SKM-1 (cell line): ENCODE results near the gene TIMELESS.
"Not testable (repeated sequence)": the region's sequence is repeated elsewhere in the genome, so short reads cannot be mapped to it uniquely, and the experiment has no call there.

Source experiments
- DNase-seq: peaks from one replicate; lab custom pipeline; 2025; ENCODE audit not compliant: unreplicated experiment; lab: John Stamatoyannopoulos, UW

TIMELESS gene

GRCh38 chr12:56468216-56469006 lies 19.2 kb upstream of the TIMELESS start, which contains the start of gene SPRYD4:
SPRYD4 (plus strand) TSS chr12:56468578; CDS start chr12:56468592, 14 bp downstream.
- DNase-seq: peak; percentile 53

DNA sequence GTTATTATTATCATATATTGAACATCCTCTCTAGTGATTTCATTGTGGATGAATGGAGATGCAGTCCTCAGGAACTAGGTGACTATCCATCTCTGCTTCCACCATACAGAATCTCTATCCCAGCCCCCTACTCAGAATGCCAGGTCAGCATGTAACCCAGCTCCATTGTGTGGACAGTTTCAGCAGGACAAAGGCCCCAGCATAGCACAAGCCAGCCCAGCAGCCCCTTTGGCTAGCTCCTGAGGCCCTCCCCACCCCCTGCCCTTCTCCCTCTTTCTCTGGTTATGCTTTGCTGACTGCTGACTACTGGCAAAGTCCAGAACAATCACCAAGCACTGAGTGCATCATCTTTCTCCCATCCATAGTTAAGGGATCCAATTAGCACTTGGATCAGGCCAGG lies 13.3 kb upstream of the TIMELESS start:
- DNase-seq: no peak

- DNase-seq: no peak
Measured at GRCh38 chr12:56461235-56462159, 12.3 kb upstream of the TIMELESS start.

GRCh38 chr12:56457817-56458216 lies 8.6 kb upstream of the TIMELESS start:
- DNase-seq: no peak

GRCh38 chr12:56454557-56454956 lies 5.3 kb upstream of the TIMELESS start, which contains the start of gene MIP:
MIP (minus strand) TSS chr12:56454657; CDS start chr12:56454613, 44 bp downstream.
- no peak for DNase-seq

DNA sequence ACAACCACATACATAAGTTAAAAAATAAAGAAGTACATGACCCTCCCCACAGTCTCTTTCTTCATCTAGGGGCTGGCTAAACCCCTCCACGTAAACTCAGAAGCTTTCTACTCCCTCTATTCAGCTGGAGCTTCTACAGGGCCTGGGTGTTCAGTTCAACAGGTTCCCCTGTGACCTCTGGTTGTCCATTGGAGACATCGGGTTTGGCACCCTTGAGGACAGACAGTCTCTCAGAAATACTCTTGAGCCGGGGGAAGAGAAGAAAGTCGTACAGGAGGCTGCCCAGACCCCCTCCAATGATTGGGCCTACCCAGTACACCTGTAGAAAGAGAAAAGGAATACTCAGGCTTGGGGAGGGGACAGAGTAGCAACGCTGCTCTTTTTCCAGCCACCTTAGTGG lies 1.9 kb upstream of the TIMELESS start:
- DNase-seq: no peak

- DNase-seq: no peak
Measured at GRCh38 chr12:56450241-56450640, 1.0 kb upstream of the TIMELESS start.

GRCh38 chr12:56449622-56449984 lies 377 bp upstream of the TIMELESS start:
- DNase-seq: no peak

DNA sequence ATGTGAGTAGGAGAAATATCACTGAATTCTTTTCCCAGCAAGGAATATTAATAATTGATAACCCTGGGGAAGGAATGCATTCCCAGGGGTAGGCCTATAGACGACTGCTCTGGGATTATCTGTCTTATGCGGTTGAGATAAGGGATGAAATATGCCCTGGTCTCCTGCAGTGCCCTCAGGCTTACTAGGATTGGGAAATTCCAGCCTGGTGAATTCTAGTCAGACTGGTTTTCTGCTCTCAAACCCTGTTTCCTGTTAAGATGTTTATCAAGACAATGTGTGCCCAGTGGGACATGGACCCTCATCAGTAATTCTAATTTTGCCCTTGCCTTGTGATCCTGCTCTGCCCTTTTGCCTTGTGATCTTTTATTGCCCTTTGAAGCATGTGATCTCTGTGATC lies 6.0 kb downstream of the TIMELESS start:
- DNase-seq: not testable (repeated sequence)

DNA sequence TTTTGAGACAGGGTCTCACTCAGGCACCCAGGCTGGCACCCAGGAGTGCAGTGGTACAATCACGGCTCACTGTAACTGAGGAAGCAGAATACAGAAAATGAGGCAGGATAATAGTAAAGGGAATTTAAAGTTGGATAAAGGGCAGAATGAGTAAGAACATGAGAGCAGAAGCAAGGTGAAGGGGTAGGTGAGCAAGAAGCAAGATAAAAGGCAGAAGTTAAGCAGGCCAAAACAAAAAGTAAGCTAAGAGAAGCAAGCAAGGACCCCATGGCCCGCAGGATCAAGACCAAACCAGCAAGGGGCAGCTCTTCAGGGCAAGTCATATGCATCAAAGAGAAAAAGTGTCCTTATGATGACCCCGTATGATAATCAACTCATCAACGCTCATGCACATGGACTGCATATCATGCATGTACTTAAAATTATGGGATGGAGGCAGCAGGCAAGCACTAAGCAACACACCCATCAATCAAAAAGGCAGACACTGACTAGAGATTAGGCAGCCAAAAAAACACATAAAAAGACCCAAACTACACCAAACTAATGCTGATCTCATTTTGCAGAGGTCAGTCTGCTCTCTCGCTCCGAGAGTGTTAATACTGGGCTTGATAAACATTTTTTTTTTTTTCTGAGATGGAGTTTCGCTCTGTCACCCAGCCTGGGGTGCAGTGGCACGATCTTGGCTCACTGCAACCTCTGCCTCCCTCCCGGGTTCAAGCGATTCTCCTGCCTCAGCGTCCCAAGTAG lies 11.6 kb downstream of the TIMELESS start:
- DNase-seq: no peak

GRCh38 chr12:56434828-56435227 lies 14.4 kb downstream of the TIMELESS start:
- no peak for DNase-seq

GRCh38 chr12:56431850-56432249 lies 17.4 kb downstream of the TIMELESS start:
- DNase-seq: no peak

DNA sequence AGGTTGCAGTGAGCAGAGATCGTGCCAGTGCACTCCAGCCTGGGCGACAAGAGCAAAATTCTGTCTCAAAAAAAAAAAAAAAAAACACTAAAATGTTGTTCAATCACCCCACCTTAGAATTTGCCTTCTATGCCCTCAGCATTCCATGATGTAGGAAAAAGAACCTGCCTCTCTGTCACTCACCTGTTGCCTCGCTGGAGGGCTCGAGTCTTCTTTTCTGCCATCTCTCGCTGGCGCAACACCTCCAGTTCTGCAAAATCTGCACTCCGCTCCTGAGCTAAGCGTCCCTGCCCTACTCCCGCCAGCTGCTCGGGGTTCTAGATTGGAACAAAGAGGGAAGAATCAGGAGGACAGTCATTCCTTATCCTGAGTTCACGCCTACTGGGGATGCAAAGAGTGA lies 17.9 kb downstream of the TIMELESS start:
- DNase-seq: no peak

DNA sequence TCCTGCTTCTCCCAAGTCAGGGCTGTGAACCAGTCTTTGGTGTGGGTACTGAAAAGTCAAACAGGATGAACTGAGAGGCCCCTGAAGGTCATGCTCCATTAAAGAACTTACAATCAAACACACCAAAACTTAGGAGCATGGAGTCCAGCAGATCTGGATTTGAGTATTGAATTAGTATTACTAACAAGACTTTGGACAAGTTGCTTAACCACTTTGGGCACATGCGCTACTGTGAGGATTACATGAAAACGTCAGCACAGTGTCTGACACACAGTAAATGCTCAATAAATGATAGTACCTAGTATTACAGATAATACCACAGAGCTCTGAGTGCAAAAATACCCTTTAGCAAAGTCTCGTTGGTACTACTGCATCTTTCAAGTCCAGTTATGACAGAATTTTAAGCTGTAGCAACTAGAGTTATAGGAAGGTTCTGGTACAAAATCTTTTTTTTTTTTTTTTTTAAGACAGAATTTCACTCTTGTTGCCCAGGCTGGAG lies 23.2 kb downstream of the TIMELESS start:
- DNase-seq: no peak

GRCh38 chr12:56425193-56425592 lies 24.0 kb downstream of the TIMELESS start:
- no peak for DNase-seq

- DNase-seq: no peak
Measured at GRCh38 chr12:56420411-56420810, 28.8 kb downstream of the TIMELESS start.

GRCh38 chr12:56417739-56418138 lies 31.5 kb downstream of the TIMELESS start:
- DNase-seq: no peak

- DNase-seq: no peak
Measured at GRCh38 chr12:56414401-56414800, 34.8 kb downstream of the TIMELESS start.

DNA sequence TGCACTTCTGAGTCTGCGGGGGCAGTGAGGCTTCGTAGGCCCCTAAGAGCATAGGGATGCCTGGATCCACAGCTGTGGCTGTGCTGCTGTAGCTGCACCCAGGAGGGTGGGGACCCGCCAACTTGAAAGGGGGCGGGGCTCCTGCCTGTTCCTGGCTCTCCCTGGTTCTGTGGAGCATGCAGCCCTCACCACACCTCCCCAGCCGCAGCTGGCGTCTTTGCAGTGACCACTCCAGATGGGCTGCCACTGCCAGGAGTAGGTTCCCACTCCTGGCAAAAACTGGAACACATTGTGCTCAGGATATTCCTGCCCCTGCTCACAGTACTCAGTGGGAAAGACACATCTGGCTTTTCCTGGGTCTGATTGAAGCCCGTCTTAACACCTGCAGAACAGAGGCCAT lies 35.8 kb downstream of the TIMELESS start:
- DNase-seq: no peak

DNA sequence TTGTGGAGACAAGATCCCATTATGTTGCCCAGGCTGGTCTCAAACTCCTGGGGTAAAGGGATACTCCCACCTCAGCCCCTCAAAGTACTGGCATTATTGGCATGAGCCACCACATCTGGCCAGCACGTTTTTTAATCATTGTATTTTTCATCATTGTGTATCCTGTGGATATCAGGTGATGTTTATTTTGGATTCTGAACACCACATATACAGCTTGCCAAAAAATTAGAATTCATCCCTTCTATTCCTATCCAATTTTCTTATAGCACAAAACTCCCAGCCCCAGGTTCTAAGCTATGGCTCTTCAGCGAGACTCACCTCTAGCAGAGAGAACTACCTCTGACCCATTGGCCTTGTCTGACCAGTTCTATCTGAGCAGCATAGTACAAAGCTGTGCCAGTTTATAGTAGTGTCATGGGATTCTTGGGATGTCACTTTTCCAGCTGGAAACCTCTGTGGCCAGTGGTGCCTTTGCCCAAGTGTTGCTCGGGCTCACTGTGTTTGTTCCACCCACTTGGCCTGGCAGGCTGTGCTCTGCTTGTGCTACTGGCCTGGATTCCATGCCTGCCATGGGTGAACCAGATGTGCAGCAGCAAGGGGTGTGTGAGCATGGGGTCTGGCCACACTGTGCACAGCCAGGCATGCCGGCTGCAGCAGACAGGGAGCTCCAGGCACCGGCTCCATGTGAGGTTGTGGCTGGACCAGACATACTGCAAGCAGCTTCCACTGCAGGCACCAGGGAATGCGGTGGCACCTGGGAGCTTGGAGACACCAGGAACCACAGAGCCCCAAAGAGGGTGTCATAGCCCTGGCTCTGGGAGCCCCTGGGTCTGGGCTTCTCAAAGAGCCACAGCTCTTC lies 37.2 kb downstream of the TIMELESS start:
- DNase-seq: no peak
